B cell (primary cell): ENCODE measurements around the gene CLASP2. TPM values are rescaled to one million over a fixed set of nuclear protein-coding genes. Genes with fewer than 3 reads are reported as not detected.

Source experiments
- ATAC-seq: fragments of 200-7000 bp; cut with Tn5 transposase; one replicate; pipeline ENCODE4 v1.10.0; 2021; ENCODE audit warnings: low read depth, mild to moderate bottlenecking, moderate number of reproducible peaks, moderate library complexity
- CTCF ChIA-PET: fragments of 350-600 bp; sonication (Branson Sonifier 250); formaldehyde crosslinking; loops from one replicate; lab custom pipeline; 2021; ENCODE audit warnings: antibody characterized with exemption, inconsistent platforms; lab: Charles Lee
- POLR2A ChIA-PET: fragments of 350-600 bp; sonication (Branson Sonifier 250); formaldehyde crosslinking; loops from one replicate; lab custom pipeline; 2021; ENCODE audit warnings: antibody characterized with exemption; lab: Charles Lee
- DNase-seq: peaks from one replicate; pipeline ENCODE4 v3.0.0; 2013
- H2AFZ ChIP-seq: 2 replicates; pipeline ENCODE4 v1.6.1; 2012; ENCODE audit warnings: mild to moderate bottlenecking, low read depth, low read length; ENCODE audit not compliant: insufficient read depth, poor library complexity, severe bottlenecking
- H3K27ac ChIP-seq, 2 donors: 1 replicate in 1 of 2; 2 replicates in 1 of 2; pipeline ENCODE4 v1.5.1; 2012 to 2013; ENCODE audit warnings: low read length in 2 of 2, mild to moderate bottlenecking in 2 of 2, moderate library complexity in 1 of 2
- H3K27me3 ChIP-seq, 4 experiments: fragments of 200-600 bp in 1 of 4; sonication (generic) in 1 of 4; replicated peaks in 1 of 4; 1 replicate in 2 of 4; 2 replicates in 2 of 4; pipeline versions ENCODE4 v1.6.1 to v1.7.0; 2013 to 2016; ENCODE audit warnings: low read length in 3 of 4, mild to moderate bottlenecking in 2 of 4, mixed read lengths in 1 of 4, moderate library complexity in 1 of 4; ENCODE audit not compliant: insufficient read depth in 4 of 4, control insufficient read depth in 3 of 4; ENCODE audit errors: control extremely low read depth in 1 of 4
- H3K36me3 ChIP-seq, 2 experiments: replicated peaks in 1 of 2; 1 replicate in 1 of 2; 2 replicates in 1 of 2; pipeline versions ENCODE4 v1.6.1 to v1.7.1; 2013; ENCODE audit warnings: low read length in 1 of 2; ENCODE audit not compliant: insufficient read depth in 2 of 2, control insufficient read depth in 1 of 2; ENCODE audit errors: control extremely low read depth in 1 of 2, extremely low read depth in 1 of 2
- H3K4me1 ChIP-seq, 2 donors: fragments of 200-600 bp in 1 of 2; sonication (generic) in 1 of 2; 1 replicate in 1 of 2; 2 replicates in 1 of 2; pipeline versions ENCODE4 v1.5.1 to v1.6.1; 2013 to 2017; ENCODE audit warnings: low read length in 2 of 2; ENCODE audit not compliant: control insufficient read depth in 2 of 2, insufficient read depth in 2 of 2
- H3K4me2 ChIP-seq: replicated peaks from 2 replicates; pipeline ENCODE3; 2012; ENCODE audit warnings: mild to moderate bottlenecking, low read depth, low read length; ENCODE audit not compliant: poor library complexity, severe bottlenecking
- H3K4me3 ChIP-seq, 5 experiments: fragments of 200-600 bp in 1 of 5; sonication (generic) in 1 of 5; 1 replicate in 3 of 5; 2 replicates in 2 of 5; pipeline versions ENCODE4 v1.5.1 to v1.7.0; 2011 to 2016; ENCODE audit warnings: low read length in 4 of 5, mild to moderate bottlenecking in 4 of 5, low read depth in 2 of 5, control low read depth in 1 of 5, moderate library complexity in 1 of 5; ENCODE audit not compliant: insufficient read depth in 1 of 5; ENCODE audit errors: control extremely low read depth in 1 of 5, extremely low read depth in 1 of 5
- H3K79me2 ChIP-seq: fragments of 200-600 bp; sonication (generic); one replicate; pipeline ENCODE4 v1.6.0; 2016; ENCODE audit warnings: low read length; ENCODE audit not compliant: control insufficient read depth, insufficient read depth
- H3K9ac ChIP-seq: fragments of 200-600 bp; sonication (generic); 2 replicates; pipeline ENCODE4 v1.6.1; 2017; ENCODE audit warnings: mild to moderate bottlenecking, low read length, moderate library complexity
- H3K9me3 ChIP-seq, 3 donors: one replicate each; pipeline versions ENCODE4 v1.6.1 to v1.7.1; 2013; ENCODE audit warnings: low read length in 2 of 3; ENCODE audit not compliant: control insufficient read depth in 2 of 3, insufficient read depth in 1 of 3; ENCODE audit errors: control extremely low read depth in 1 of 3
- H4K20me1 ChIP-seq: 2 replicates; pipeline ENCODE4 v1.6.0; 2012; ENCODE audit warnings: mild to moderate bottlenecking, low read length; ENCODE audit not compliant: insufficient read depth, control insufficient read depth, poor library complexity, severe bottlenecking
- H3K27ac Mint-ChIP-seq: one replicate; pipeline ENCODE4 v1.8.0; 2021; ENCODE audit warnings: mixed read lengths
- H3K27me3 Mint-ChIP-seq: one replicate; pipeline ENCODE4 v1.8.0; 2021; ENCODE audit warnings: mixed read lengths
- H3K4me1 Mint-ChIP-seq: one replicate; pipeline ENCODE4 v1.8.0; 2021; ENCODE audit warnings: mixed read lengths
- H3K4me3 Mint-ChIP-seq: one replicate; pipeline ENCODE4 v1.8.0; 2021; ENCODE audit warnings: mixed read lengths
- H3K9me3 Mint-ChIP-seq: one replicate; pipeline ENCODE4 v1.8.0; 2022; ENCODE audit warnings: mixed read lengths; ENCODE audit not compliant: insufficient read depth
- CTCF ChIP-seq: fragments of 200-600 bp; IDR thresholded peaks from one replicate; pipeline ENCODE4 v1.8.0; 2022; ENCODE audit warnings: antibody characterized with exemption, mild to moderate bottlenecking
- EZH2 ChIP-seq: IDR thresholded peaks from 2 replicates; pipeline ENCODE4 v1.6.1; 2012; ENCODE audit warnings: borderline replicate concordance, low read depth, mild to moderate bottlenecking, moderate library complexity, low read length; ENCODE audit not compliant: insufficient read depth, poor library complexity, severe bottlenecking
- WGBS: methylation state at CpG from one replicate; pipeline ENCODE4 v1.1.5; 2013; ENCODE audit warnings: missing lambda C conversion rate; ENCODE audit not compliant: insufficient coverage; 5-methylcytosine and 5-hydroxymethylcytosine counted together
- intact Hi-C: fragments of 100-400 bp; cut with micrococcal nuclease; formaldehyde crosslinking; loops from one replicate; pipeline ENCODE4 v1.10.0; 2022
- polyA plus RNA-seq: library from polyadenylated mRNA; depleted of rRNA; stranded (reverse); fragments of >200 nt; gene quantifications from 2 replicates; pipeline ENCODE4 v1.2.3, GENCODE V29; 2012
- total RNA-seq, 2 donors: library from RNA; stranded (reverse); fragments of 120-200 nt in 1 of 2; gene quantifications; 1 replicate in 1 of 2; 2 replicates in 1 of 2; pipeline versions ENCODE4 v1.2.3 to v1.2.4, GENCODE V29; 2013 to 2022

The CLASP2 gene
- total and polyA plus RNA-seq, 2 donors (not counting 1 experiment from before 2014, with no cell fraction given): 10.7 to 109 TPM

GRCh38 chr3:33644582-33644981, 73.5 kb downstream of the CLASP2 start:
- no peaks in the 10 kb centered on the region for H3K9me3 ChIP-seq
- CTCF ChIA-PET: interaction anchor here (1.2 to 1.7 kb wide), 3 partner anchors 8 to 143 kb away, joined by 3 to 5 read pairs (median 3); no protein-coding TSS in a partner anchor
- H2AFZ ChIP-seq: no peak overlapping the region
- ATAC-seq (no peak), DNase-seq (no peak)
- WGBS: 100% methylated on average over 2 of the region's 4 CpGs
- POLR2A ChIA-PET: no interaction called here
- Mint-ChIP-seq H3K4me1 (peaks cover 11% of the 10 kb centered on the region), H3K9me3 (no peaks in the 10 kb centered on the region), H3K27ac (no peak overlapping the region), H3K4me3 (no peak overlapping the region), H3K27me3 (no peaks in the 10 kb centered on the region)
- H3K79me2 ChIP-seq: peaks cover 8% of the 10 kb centered on the region
- H3K27me3 ChIP-seq: no peaks in the 10 kb centered on the region
- intact Hi-C loops: no loop called here
- no peak overlapping the region for H3K4me3 ChIP-seq
- peaks cover 6% of the 10 kb centered on the region for H4K20me1 ChIP-seq
- H3K9ac ChIP-seq: no peak overlapping the region
- H3K36me3 ChIP-seq: peaks cover 9 to 12% of the 10 kb centered on the region in 2 experiments
- H3K27ac ChIP-seq: no peak overlapping the region
- no peaks in the 10 kb centered on the region for H3K4me1 ChIP-seq
- TF ChIP-seq EZH2 (no peak), CTCF (no peak)
- no peak overlapping the region for H3K4me2 ChIP-seq

- Histone ChIP-seq H3K27ac (no peak overlapping the region), H3K4me1 (no peaks in the 10 kb centered on the region), H3K27me3 (no peaks in the 10 kb centered on the region), H3K4me2 (no peak overlapping the region), H3K9me3 (no peaks in the 10 kb centered on the region), H3K4me3 (no peak overlapping the region), H3K79me2 (peaks cover 3% of the 10 kb centered on the region), H4K20me1 (no peaks in the 10 kb centered on the region), H2AFZ (no peak overlapping the region), H3K36me3 (peaks cover 9 to 19% of the 10 kb centered on the region in 2 experiments), H3K9ac (no peak overlapping the region)
- CTCF ChIA-PET: no interaction called here
- no peak for TF ChIP-seq EZH2
- TF ChIP-seq CTCF: no peak
- WGBS: no CpG with 5 or more reads among the region's 2 CpGs
- Mint-ChIP-seq H3K27ac (no peak overlapping the region), H3K9me3 (no peaks in the 10 kb centered on the region), H3K27me3 (no peaks in the 10 kb centered on the region), H3K4me1 (peaks cover 5% of the 10 kb centered on the region), H3K4me3 (no peak overlapping the region)
- ATAC-seq: no peak
- POLR2A ChIA-PET: no interaction called here
- intact Hi-C loops: no loop called here
- DNase-seq: no peak
Measured at GRCh38 chr3:33642806-33643205, 75.2 kb downstream of the CLASP2 start.
